HEK293 (cell line): Measurements from ENCODE around the gene NFIB.

ENCODE experiments used
- CTCF ChIA-PET: fragments of 350-600 bp; formaldehyde crosslinking; extraction: SDS; loops from one replicate; lab custom pipeline; 2021; ENCODE audit warnings: antibody characterized with exemption; lab: Yijun Ruan, JAX
- POLR2A ChIA-PET: fragments of 300-600 bp; formaldehyde crosslinking; extraction: SDS; loops from one replicate; lab custom pipeline; 2020; ENCODE audit warnings: antibody characterized with exemption, inconsistent platforms; lab: Yijun Ruan, JAX
- H3K27ac ChIP-seq: fragments of 200-500 bp; sonication (Bioruptor generic); 2 replicates; pipeline ENCODE4 v1.5.1; 2014; ENCODE audit warnings: low read depth, low read length, control low read depth, inconsistent platforms; ENCODE audit errors: extremely low read depth
- H3K36me3 ChIP-seq, 2 experiments: fragments of 200-500 bp in 1 of 2; sonication (Bioruptor generic) in 1 of 2; 1 replicate in 1 of 2; 2 replicates in 1 of 2; pipeline ENCODE4 v1.5.1; 2014 to 2017; ENCODE audit warnings: inconsistent platforms in 2 of 2, low read length in 2 of 2; ENCODE audit not compliant: control insufficient read depth in 2 of 2, insufficient read depth in 1 of 2
- H3K4me1 ChIP-seq: fragments of 200-500 bp; sonication (Bioruptor generic); 2 replicates; pipeline ENCODE4 v1.5.1; 2014; ENCODE audit warnings: mild to moderate bottlenecking, low read length, inconsistent platforms; ENCODE audit not compliant: control insufficient read depth, insufficient read depth
- H3K4me3 ChIP-seq: 2 replicates; pipeline ENCODE4 v1.5.1; 2011; ENCODE audit warnings: low read depth, mild to moderate bottlenecking, control low read depth, low read length, moderate library complexity
- H3K9me3 ChIP-seq: fragments of 200-500 bp; sonication (Bioruptor generic); 2 replicates; pipeline ENCODE4 v1.5.1; 2014; ENCODE audit warnings: low read depth, low read length, inconsistent platforms; ENCODE audit not compliant: control insufficient read depth, insufficient read depth
- IKZF3 ChIP-seq: fragments of 450-650 bp; IDR thresholded peaks from 2 replicates; pipeline ENCODE4 v1.5.0; 2018; ENCODE audit warnings: missing biosample characterization, mild to moderate bottlenecking, missing genetic modification characterization, moderate library complexity
- OSR2 ChIP-seq: fragments of 450-650 bp; formaldehyde crosslinking; IDR thresholded peaks from 2 replicates; pipeline ENCODE4 v1.5.1; 2016; ENCODE audit warnings: missing biosample characterization, missing genetic modification characterization
- SCRT1 ChIP-seq: fragments of 450-650 bp; formaldehyde crosslinking; IDR thresholded peaks from 2 replicates; pipeline ENCODE4 v1.5.1; 2016; ENCODE audit warnings: missing biosample characterization, missing genetic modification characterization, borderline replicate concordance
- SCRT2 ChIP-seq: fragments of 450-650 bp; formaldehyde crosslinking; IDR thresholded peaks from 2 replicates; pipeline ENCODE4 v1.5.1; 2016; ENCODE audit warnings: missing biosample characterization, missing genetic modification characterization
- ZBTB20 ChIP-seq: fragments of 450-650 bp; formaldehyde crosslinking; IDR thresholded peaks from 2 replicates; pipeline ENCODE4 v1.5.1; 2016; ENCODE audit warnings: missing biosample characterization, missing genetic modification characterization
- ZBTB44 ChIP-seq: fragments of 450-650 bp; IDR thresholded peaks from 2 replicates; pipeline ENCODE4 v1.5.1; 2018; ENCODE audit warnings: missing biosample characterization, mild to moderate bottlenecking, missing genetic modification characterization
- ZFHX2 ChIP-seq: fragments of 450-650 bp; formaldehyde crosslinking; conservative IDR thresholded peaks from 2 replicates; pipeline ENCODE4 v1.5.1; 2016; ENCODE audit warnings: missing biosample characterization, missing genetic modification characterization
- ZNF10 ChIP-seq: fragments of 450-650 bp; formaldehyde crosslinking; IDR thresholded peaks from 2 replicates; pipeline ENCODE4 v1.5.1; 2017; ENCODE audit warnings: missing biosample characterization, missing genetic modification characterization
- ZNF146 ChIP-seq: fragments of 450-650 bp; formaldehyde crosslinking; IDR thresholded peaks from 2 replicates; pipeline ENCODE4 v1.5.1; 2016; ENCODE audit warnings: missing biosample characterization, missing genetic modification characterization
- ZNF239 ChIP-seq: fragments of 450-650 bp; formaldehyde crosslinking; IDR thresholded peaks from 2 replicates; pipeline ENCODE4 v1.5.1; 2016; ENCODE audit warnings: missing biosample characterization, missing genetic modification characterization
- ZNF248 ChIP-seq: fragments of 450-650 bp; formaldehyde crosslinking; IDR thresholded peaks from 2 replicates; pipeline ENCODE4 v1.5.1; 2017; ENCODE audit warnings: missing biosample characterization, missing genetic modification characterization
- ZNF449 ChIP-seq: fragments of 450-650 bp; formaldehyde crosslinking; IDR thresholded peaks from 2 replicates; pipeline ENCODE4 v1.5.1; 2017; ENCODE audit warnings: missing biosample characterization, mild to moderate bottlenecking, missing genetic modification characterization, moderate library complexity
- ZNF560 ChIP-seq: fragments of 450-650 bp; formaldehyde crosslinking; IDR thresholded peaks from 2 replicates; pipeline ENCODE4 v1.5.1; 2017; ENCODE audit warnings: missing biosample characterization, missing genetic modification characterization, borderline replicate concordance
- ZNF600 ChIP-seq: fragments of 450-650 bp; formaldehyde crosslinking; IDR thresholded peaks from 2 replicates; pipeline ENCODE4 v1.5.1; 2016; ENCODE audit warnings: missing biosample characterization, missing genetic modification characterization
- ZNF623 ChIP-seq: fragments of 450-650 bp; formaldehyde crosslinking; IDR thresholded peaks from 2 replicates; pipeline ENCODE4 v1.5.1; 2016; ENCODE audit warnings: missing biosample characterization, missing genetic modification characterization
- ZNF629 ChIP-seq: fragments of 450-650 bp; formaldehyde crosslinking; IDR thresholded peaks from 2 replicates; pipeline ENCODE4 v1.5.1; 2017; ENCODE audit warnings: missing biosample characterization, missing genetic modification characterization
- ZSCAN16 ChIP-seq: fragments of 450-650 bp; formaldehyde crosslinking; IDR thresholded peaks from 2 replicates; pipeline ENCODE4 v1.5.1; 2016; ENCODE audit warnings: missing biosample characterization, missing genetic modification characterization
- TF ChIP-seq, protein P1 (sequence below): fragments of 450-650 bp; formaldehyde crosslinking; IDR thresholded peaks from 2 replicates; pipeline ENCODE4 v1.5.1; 2017; ENCODE audit warnings: missing biosample characterization, missing genetic modification characterization

NFIB gene

DNA sequence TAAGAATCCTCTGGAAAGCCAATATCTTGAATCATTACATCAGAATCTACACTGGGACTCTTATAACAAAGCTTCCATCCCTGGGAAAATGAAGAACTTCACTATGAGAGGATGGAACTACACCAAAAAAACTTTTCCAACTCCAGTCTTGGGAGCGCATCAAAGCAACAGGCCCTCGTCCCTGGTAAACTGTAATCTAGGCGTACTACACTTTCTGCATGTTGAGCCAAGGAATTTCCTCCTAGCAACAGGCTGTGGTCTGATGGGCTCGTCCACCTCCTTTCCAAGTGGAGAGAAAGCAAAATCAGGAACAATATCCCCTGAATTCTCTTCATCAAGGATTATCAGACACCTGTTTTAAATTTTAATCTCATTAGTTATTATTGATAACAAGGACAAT lies 94.1 kb downstream of the NFIB start:
- Histone ChIP-seq H3K4me3 (no peak overlapping the region), H3K36me3 (no peaks in the 10 kb centered on the region), H3K9me3 (no peaks in the 10 kb centered on the region), H3K27ac (no peak overlapping the region), H3K4me1 (peaks cover 7% of the 10 kb centered on the region; the same call in 1 of the 2 replicates)
- TF ChIP-seq ZNF623 (tag by site-specific recombination) = no peak
- TF ChIP-seq SCRT1 (tag by site-specific recombination) = peak; percentile 45; the same call in 1 of the 2 replicates
- TF ChIP-seq SCRT2 (tag by site-specific recombination) = peak; percentile 72
- ChIA-PET POLR2A (no interaction called here), CTCF (interaction anchor here (0.6 to 1.0 kb wide), 2 partner anchors 122 to 180 kb away, joined by 3 to 5 read pairs; no protein-coding TSS in a partner anchor)

GRCh38 chr9:14218253-14218652 lies 95.7 kb downstream of the NFIB start:
- no peak overlapping the region; the same call in 1 of the 2 replicates for H3K27ac ChIP-seq
- no peak overlapping the region for H3K4me3 ChIP-seq
- H3K4me1 ChIP-seq = peaks cover 12% of the 10 kb centered on the region; the same call in 1 of the 2 replicates
- no peaks in the 10 kb centered on the region for H3K9me3 ChIP-seq
- POLR2A ChIA-PET = interaction anchor here (0.6 to 1.5 kb wide), 2 partner anchors 12 to 30 kb away, joined by 5 to 6 read pairs; no protein-coding TSS in a partner anchor
- TF ChIP-seq ZSCAN16 (0 out of 2 replicates have a peak, but pooled peaks have one; percentile 37), ZNF600 (peak; percentile 62; the same call in 1 of the 2 replicates), ZBTB44 (peak; percentile 97), ZNF248 (tag by site-specific recombination) (no peak), ZFHX2 (tag by site-specific recombination) (0 out of 2 replicates have a peak, but pooled peaks have one; percentile 36), ZNF239 (0 out of 2 replicates have a peak, but pooled peaks have one; percentile 70), IKZF3 (tag by site-specific recombination) (peak; percentile 7), ZNF10 (peak; percentile 54; the same call in 1 of the 2 replicates), ZNF146 (tag by site-specific recombination) (no peak), OSR2 (tag by site-specific recombination) (peak; percentile 86), ZNF449 (tag by site-specific recombination) (peak; percentile 96), ZNF560 (tag by site-specific recombination) (no peak), ZNF629 (tag by site-specific recombination) (no peak), ZBTB20 (tag by site-specific recombination) (0 out of 2 replicates have a peak, but pooled peaks have one; percentile 25)
- TF ChIP-seq, protein P1, sequence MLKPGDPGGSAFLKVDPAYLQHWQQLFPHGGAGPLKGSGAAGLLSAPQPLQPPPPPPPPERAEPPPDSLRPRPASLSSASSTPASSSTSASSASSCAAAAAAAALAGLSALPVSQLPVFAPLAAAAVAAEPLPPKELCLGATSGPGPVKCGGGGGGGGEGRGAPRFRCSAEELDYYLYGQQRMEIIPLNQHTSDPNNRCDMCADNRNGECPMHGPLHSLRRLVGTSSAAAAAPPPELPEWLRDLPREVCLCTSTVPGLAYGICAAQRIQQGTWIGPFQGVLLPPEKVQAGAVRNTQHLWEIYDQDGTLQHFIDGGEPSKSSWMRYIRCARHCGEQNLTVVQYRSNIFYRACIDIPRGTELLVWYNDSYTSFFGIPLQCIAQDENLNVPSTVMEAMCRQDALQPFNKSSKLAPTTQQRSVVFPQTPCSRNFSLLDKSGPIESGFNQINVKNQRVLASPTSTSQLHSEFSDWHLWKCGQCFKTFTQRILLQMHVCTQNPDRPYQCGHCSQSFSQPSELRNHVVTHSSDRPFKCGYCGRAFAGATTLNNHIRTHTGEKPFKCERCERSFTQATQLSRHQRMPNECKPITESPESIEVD (tag by site-specific recombination) = peak; percentile 94
- CTCF ChIA-PET = no interaction called here
- no peaks in the 10 kb centered on the region for H3K36me3 ChIP-seq
